Neural crest cell (in vitro differentiated cells): ENCODE results near the gene MYBPC2. TPM values are rescaled to one million over a fixed set of nuclear protein-coding genes. Genes with fewer than 3 reads are reported as not detected.

Experiments used
- DNase-seq: peaks from one replicate; pipeline ENCODE4 v3.0.0; 2021; ENCODE audit warnings: low read depth, mixed read lengths, low spot score
- H3K27ac Mint-ChIP-seq: one replicate; pipeline ENCODE4 v1.8.0; 2021; ENCODE audit warnings: mild to moderate bottlenecking, mixed read lengths; ENCODE audit not compliant: unreplicated experiment
- H3K27me3 Mint-ChIP-seq: 2 replicates; pipeline ENCODE4 v1.8.0; 2021; ENCODE audit warnings: low read depth, mild to moderate bottlenecking, mixed read lengths
- H3K36me3 Mint-ChIP-seq: 2 replicates; pipeline ENCODE4 v1.8.0; 2021; ENCODE audit warnings: low read depth, mild to moderate bottlenecking, mixed read lengths
- H3K4me1 Mint-ChIP-seq: 2 replicates; pipeline ENCODE4 v1.8.0; 2021; ENCODE audit warnings: mixed read lengths
- H3K4me3 Mint-ChIP-seq: one replicate; pipeline ENCODE4 v1.8.0; 2021; ENCODE audit warnings: mild to moderate bottlenecking, mixed read lengths
- H3K9me3 Mint-ChIP-seq: 2 replicates; pipeline ENCODE4 v1.8.0; 2021; ENCODE audit warnings: mixed read lengths
- total RNA-seq: library from RNA; stranded (reverse); gene quantifications from 2 replicates; pipeline ENCODE4 v1.2.1, GENCODE V29; 2021
- TF ChIP-seq, protein P1 (sequence below): fragments of 200-600 bp; sonication (generic); conservative IDR thresholded peaks from 2 replicates; pipeline ENCODE4 v1.5.0; 2021; ENCODE audit warnings: antibody characterized with exemption, mild to moderate bottlenecking

Gene MYBPC2
- total RNA-seq, 1 donor from 2014 or later = not detected

- Mint-ChIP-seq H3K4me1 (peaks cover 14% of the 10 kb centered on the region), H3K27me3 (peaks cover 8% of the 10 kb centered on the region), H3K27ac (peak overlapping the region; percentile 98), H3K9me3 (peaks cover 3% of the 10 kb centered on the region), H3K36me3 (peaks cover 25% of the 10 kb centered on the region), H3K4me3 (peak overlapping the region; percentile 97)
- TF ChIP-seq, protein P1, sequence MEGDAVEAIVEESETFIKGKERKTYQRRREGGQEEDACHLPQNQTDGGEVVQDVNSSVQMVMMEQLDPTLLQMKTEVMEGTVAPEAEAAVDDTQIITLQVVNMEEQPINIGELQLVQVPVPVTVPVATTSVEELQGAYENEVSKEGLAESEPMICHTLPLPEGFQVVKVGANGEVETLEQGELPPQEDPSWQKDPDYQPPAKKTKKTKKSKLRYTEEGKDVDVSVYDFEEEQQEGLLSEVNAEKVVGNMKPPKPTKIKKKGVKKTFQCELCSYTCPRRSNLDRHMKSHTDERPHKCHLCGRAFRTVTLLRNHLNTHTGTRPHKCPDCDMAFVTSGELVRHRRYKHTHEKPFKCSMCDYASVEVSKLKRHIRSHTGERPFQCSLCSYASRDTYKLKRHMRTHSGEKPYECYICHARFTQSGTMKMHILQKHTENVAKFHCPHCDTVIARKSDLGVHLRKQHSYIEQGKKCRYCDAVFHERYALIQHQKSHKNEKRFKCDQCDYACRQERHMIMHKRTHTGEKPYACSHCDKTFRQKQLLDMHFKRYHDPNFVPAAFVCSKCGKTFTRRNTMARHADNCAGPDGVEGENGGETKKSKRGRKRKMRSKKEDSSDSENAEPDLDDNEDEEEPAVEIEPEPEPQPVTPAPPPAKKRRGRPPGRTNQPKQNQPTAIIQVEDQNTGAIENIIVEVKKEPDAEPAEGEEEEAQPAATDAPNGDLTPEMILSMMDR = no peak
- no peak for DNase-seq
Observed at GRCh38 chr19:50476907-50477238, 44.2 kb downstream of the MYBPC2 start.

DNA sequence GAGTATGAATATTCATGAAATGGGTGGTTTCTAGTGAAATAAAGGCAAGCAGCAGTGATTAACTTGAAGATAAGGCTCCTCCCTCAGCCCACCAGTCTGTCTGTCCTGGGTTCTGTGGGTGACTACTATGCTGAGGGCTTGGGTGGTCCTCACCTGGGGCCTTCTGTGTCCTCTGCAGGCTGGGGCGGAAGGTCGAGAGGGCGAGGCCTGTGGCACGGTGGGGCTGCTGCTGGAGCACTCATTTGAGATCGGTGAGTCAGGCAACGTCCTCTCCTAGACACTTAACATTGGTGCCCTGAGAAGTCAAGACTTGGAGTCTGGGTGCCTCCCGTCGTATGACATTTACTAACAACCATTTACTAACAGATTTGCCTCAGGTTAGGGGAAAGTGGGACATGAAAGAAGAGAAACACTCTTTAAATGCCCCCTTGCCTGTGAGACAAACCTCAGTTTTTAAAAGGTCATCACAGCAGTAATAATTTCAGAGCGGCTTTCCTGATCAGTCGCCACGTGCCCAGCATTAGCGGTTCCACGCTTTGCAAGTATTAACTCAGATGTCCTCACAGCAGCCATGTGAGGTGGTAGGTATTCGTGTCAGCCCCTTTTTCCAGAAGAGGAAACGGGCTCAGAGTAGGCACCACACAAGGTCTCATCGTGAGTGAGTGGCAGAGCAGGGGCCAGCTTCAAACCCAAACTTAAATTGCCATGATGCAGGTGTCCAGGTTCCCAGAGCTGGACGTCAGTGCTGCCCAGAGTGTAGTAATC is 45.2 kb downstream of the MYBPC2 start:
- H3K4me3 Mint-ChIP-seq = peak overlapping the region; percentile 97
- H3K4me1 Mint-ChIP-seq = peaks cover 14% of the 10 kb centered on the region
- H3K36me3 Mint-ChIP-seq = peaks cover 25% of the 10 kb centered on the region
- TF ChIP-seq, protein P1 = no peak
- H3K27me3 Mint-ChIP-seq = peaks cover 8% of the 10 kb centered on the region
- peaks cover 3% of the 10 kb centered on the region for H3K9me3 Mint-ChIP-seq
- no peak overlapping the region for H3K27ac Mint-ChIP-seq
- DNase-seq = no peak

- Mint-ChIP-seq H3K27ac (peak overlapping the region; percentile 45), H3K27me3 (peaks cover 8% of the 10 kb centered on the region), H3K36me3 (peaks cover 27% of the 10 kb centered on the region), H3K4me3 (peak overlapping the region; percentile 76), H3K4me1 (peaks cover 14% of the 10 kb centered on the region), H3K9me3 (peaks cover 3% of the 10 kb centered on the region)
- TF ChIP-seq, protein P1 = peak; percentile 59
- no peak for DNase-seq
Observed at GRCh38 chr19:50478901-50479715, 46.4 kb downstream of the MYBPC2 start.

DNA sequence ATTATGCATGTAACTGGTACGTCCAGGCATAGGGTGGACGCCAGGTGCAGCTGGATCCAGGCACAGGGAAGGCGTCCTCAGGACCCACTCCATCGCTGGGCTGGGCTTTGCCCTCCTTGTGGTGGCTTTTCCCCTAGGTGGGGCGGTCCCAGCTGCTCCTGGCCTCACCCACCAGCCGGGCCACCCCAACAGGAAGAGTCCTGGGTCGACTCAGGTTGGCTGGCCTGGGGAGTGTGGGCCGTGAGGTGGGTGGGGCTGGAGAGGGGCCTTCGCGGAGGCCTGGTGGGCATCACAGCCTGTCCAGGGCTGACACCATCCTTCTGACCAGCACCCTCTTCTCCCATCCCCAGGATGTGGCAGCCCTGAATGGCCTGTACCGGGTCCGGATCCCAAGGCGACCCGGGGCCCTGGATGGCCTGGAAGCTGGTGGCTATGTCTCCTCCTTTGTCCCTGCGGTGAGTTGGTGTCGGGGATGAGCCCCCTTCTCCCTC is 47.1 kb downstream of the MYBPC2 start:
- Mint-ChIP-seq H3K4me3 (no peak overlapping the region), H3K27me3 (peaks cover 8% of the 10 kb centered on the region), H3K4me1 (peaks cover 14% of the 10 kb centered on the region), H3K9me3 (peaks cover 3% of the 10 kb centered on the region), H3K27ac (no peak overlapping the region), H3K36me3 (peaks cover 27% of the 10 kb centered on the region)
- TF ChIP-seq, protein P1 = no peak
- no peak for DNase-seq

- Mint-ChIP-seq H3K27ac (no peak overlapping the region), H3K9me3 (peaks cover 3% of the 10 kb centered on the region), H3K27me3 (peaks cover 6% of the 10 kb centered on the region), H3K4me1 (peaks cover 14% of the 10 kb centered on the region), H3K36me3 (peaks cover 32% of the 10 kb centered on the region), H3K4me3 (no peak overlapping the region)
- TF ChIP-seq, protein P1 = no peak
- no peak for DNase-seq
Observed at GRCh38 chr19:50480281-50481111, 47.8 kb downstream of the MYBPC2 start.
